Measurements from ENCODE around the gene ZNF845. TPM values are rescaled to one million over a fixed set of nuclear protein-coding genes. Genes with fewer than 3 reads are reported as not detected.
A peak's percentile ranks its signal among the peaks of the same experiment; 100 is the strongest.

The ZNF845 gene
- polyA plus RNA-seq, 2 donors, result 1.7 to 2.2 TPM

DNA sequence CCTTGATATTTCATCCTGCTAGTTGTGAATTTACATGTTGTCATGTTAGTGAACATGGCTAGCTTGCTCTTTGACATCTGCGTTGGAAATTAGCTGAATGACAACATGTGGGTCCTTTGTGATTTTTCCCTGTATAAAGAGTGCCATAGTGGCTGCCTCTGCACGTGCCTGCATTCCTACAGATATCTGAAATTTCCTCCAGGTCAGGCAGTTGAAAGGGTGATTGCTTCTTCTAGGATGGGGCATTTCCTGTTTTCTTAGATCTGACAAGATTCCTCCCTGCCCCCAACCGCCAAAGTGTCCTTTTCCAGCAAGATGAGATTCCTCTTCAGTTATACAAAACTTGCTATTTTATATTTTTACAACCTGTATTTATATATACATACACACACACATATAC, 40.7 kb downstream of the ZNF845 start:
- peaks cover 0 to 33% of the 10 kb centered on the region in 2 donors for H3K9me3 ChIP-seq (ENCODE audit: control insufficient read depth in 2 of 2, insufficient read depth in 1 of 2, low read depth in 1 of 2, low read length in 1 of 2)

DNA sequence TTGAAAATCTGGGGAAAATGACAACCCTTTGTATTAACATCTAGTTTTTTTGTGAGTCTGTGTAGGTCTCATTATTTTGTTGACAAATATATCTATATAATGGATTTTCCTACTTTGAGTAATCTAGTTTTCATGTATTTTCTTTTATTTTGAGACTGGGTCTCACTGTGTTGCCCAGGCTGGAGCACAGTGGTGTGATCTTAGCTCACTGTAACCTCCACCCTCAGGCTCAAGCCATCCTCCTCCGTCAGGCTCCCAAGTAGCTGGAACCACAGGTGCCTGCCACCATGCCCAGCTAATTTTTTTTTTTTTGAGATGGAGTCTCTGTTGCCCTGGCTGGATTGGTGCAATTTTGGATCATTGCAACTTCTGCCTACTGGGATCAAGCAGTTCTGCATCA, 41.2 kb downstream of the ZNF845 start:
- no peak overlapping the region for H3K27ac ChIP-seq (ENCODE audit: low read depth in 2 of 2, low read length in 1 of 2)
- H3K4me1 ChIP-seq (ENCODE audit: control insufficient read depth in 2 of 2, insufficient read depth in 2 of 2, low read length in 1 of 2), result no peaks in the 10 kb centered on the region
- H3K36me3 ChIP-seq (ENCODE audit: control insufficient read depth in 2 of 2, insufficient read depth in 2 of 2, low read length in 1 of 2), result peaks cover 0 to 26% of the 10 kb centered on the region in 2 donors
- no peaks in the 10 kb centered on the region for H3K27me3 ChIP-seq (ENCODE audit: control insufficient read depth in 1 of 2, insufficient read depth in 2 of 2, low read length in 2 of 2)
- 92 to 100% methylated on average over 1 of the region's 1 CpG for WGBS, 2 donors
- H3K4me3 ChIP-seq (ENCODE audit: low read depth in 1 of 2, low read length in 2 of 2), result no peak overlapping the region
- peaks cover 0 to 36% of the 10 kb centered on the region in 2 donors for H3K9me3 ChIP-seq (ENCODE audit: control insufficient read depth in 2 of 2, insufficient read depth in 1 of 2, low read depth in 1 of 2, low read length in 1 of 2)

More for the DNA sequence above, 40.7 kb downstream of the ZNF845 start:
- Histone ChIP-seq H3K27me3 (ENCODE audit: control insufficient read depth in 1 of 2, insufficient read depth in 2 of 2, low read length in 2 of 2) (no peaks in the 10 kb centered on the region), H3K4me3 (ENCODE audit: low read depth in 1 of 2, low read length in 2 of 2) (no peak overlapping the region), H3K4me1 (ENCODE audit: control insufficient read depth in 2 of 2, insufficient read depth in 2 of 2, low read length in 1 of 2) (no peaks in the 10 kb centered on the region), H3K27ac (ENCODE audit: low read depth in 2 of 2, low read length in 1 of 2) (no peak overlapping the region), H3K36me3 (ENCODE audit: control insufficient read depth in 2 of 2, insufficient read depth in 2 of 2, low read length in 1 of 2) (peaks cover 0 to 24% of the 10 kb centered on the region in 2 donors)
- 67 to 77% methylated on average over 3 of the region's 3 CpGs for WGBS, 2 donors

DNA sequence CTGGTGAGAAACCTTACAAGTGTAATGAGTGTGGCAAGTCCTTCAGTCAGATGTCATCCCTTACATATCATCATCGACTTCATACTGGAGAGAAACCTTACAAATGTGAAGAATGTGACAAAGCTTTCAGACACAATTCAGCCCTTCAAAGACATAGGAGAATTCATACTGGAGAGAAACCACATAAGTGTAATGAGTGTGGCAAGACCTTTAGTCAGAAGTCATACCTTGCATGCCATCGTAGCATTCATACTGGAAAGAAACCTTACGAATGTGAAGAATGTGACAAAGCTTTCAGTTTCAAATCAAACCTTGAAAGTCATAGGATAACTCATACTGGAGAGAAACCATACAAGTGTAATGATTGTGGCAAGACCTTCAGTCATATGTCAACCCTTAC, 47.8 kb downstream of the ZNF845 start:
- 97% methylated on average over 3 of the region's 3 CpGs for WGBS, 2 donors
- Histone ChIP-seq H3K27ac (ENCODE audit: low read depth in 2 of 2, low read length in 1 of 2) (no peak overlapping the region), H3K4me1 (ENCODE audit: control insufficient read depth in 2 of 2, insufficient read depth in 2 of 2, low read length in 1 of 2) (no peaks in the 10 kb centered on the region), H3K27me3 (ENCODE audit: control insufficient read depth in 1 of 2, insufficient read depth in 2 of 2, low read length in 2 of 2) (no peaks in the 10 kb centered on the region), H3K36me3 (ENCODE audit: control insufficient read depth in 2 of 2, insufficient read depth in 2 of 2, low read length in 1 of 2) (peaks cover 7 to 18% of the 10 kb centered on the region in 2 donors), H3K4me3 (ENCODE audit: low read depth in 1 of 2, low read length in 2 of 2) (no peak overlapping the region), H3K9me3 (ENCODE audit: control insufficient read depth in 2 of 2, insufficient read depth in 1 of 2, low read depth in 1 of 2, low read length in 1 of 2) (peaks cover 3 to 28% of the 10 kb centered on the region in 2 donors)

DNA sequence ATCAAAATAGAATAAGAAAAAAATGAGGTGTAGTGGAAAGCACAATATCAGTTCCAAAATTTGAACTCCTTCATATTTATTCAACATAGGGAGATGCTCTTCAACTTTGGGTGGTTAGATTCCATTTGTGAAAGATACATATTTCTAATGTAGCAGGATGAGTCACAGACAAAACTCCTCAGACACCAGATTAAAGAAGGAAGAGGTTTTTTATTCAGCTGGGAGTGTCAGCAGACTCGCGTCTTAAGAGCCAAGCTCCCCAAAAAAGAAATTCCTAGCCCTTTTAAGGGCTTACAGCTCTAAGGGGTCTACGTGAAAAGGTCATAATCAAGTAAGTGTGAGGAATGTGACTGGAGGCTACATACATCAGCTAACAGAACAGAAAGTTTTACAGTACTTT, 54.6 kb downstream of the ZNF845 start:
- Histone ChIP-seq H3K27ac (ENCODE audit: low read depth in 2 of 2, low read length in 1 of 2) (no peak overlapping the region), H3K4me1 (ENCODE audit: control insufficient read depth in 2 of 2, insufficient read depth in 2 of 2, low read length in 1 of 2) (no peaks in the 10 kb centered on the region), H3K27me3 (ENCODE audit: control insufficient read depth in 1 of 2, insufficient read depth in 2 of 2, low read length in 2 of 2) (no peaks in the 10 kb centered on the region), H3K9me3 (ENCODE audit: control insufficient read depth in 2 of 2, insufficient read depth in 1 of 2, low read depth in 1 of 2, low read length in 1 of 2) (peaks cover 3 to 20% of the 10 kb centered on the region in 2 donors), H3K36me3 (ENCODE audit: control insufficient read depth in 2 of 2, insufficient read depth in 2 of 2, low read length in 1 of 2) (peaks cover 0 to 3% of the 10 kb centered on the region in 2 donors), H3K4me3 (ENCODE audit: low read depth in 1 of 2, low read length in 2 of 2) (no peak overlapping the region)
- WGBS, 2 donors, result 76 to 78% methylated on average over 3 of the region's 3 CpGs

DNA sequence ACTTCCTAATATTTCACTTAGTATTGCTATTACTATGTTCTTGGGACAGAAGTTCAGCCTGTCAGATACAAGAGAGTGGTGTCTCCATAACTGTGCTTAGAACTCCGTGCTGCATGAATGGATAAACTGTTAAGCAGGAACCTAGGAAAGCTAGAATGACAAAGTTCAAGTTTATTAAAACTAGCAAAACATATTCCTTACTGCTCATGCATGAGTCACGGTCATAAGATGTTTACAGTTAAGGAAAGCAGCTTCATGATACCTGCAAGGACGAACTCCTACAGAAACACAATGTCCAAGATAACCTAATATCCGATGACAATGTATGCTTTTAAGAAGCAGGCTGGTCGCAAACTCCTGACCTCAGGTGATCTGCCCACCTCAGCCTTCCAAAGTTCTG, 55.4 kb downstream of the ZNF845 start:
- Histone ChIP-seq H3K27ac (ENCODE audit: low read depth in 2 of 2, low read length in 1 of 2) (no peak overlapping the region), H3K9me3 (ENCODE audit: control insufficient read depth in 2 of 2, insufficient read depth in 1 of 2, low read depth in 1 of 2, low read length in 1 of 2) (peaks cover 3 to 20% of the 10 kb centered on the region in 2 donors), H3K4me3 (ENCODE audit: low read depth in 1 of 2, low read length in 2 of 2) (no peak overlapping the region), H3K4me1 (ENCODE audit: control insufficient read depth in 2 of 2, insufficient read depth in 2 of 2, low read length in 1 of 2) (no peaks in the 10 kb centered on the region), H3K27me3 (ENCODE audit: control insufficient read depth in 1 of 2, insufficient read depth in 2 of 2, low read length in 2 of 2) (no peaks in the 10 kb centered on the region), H3K36me3 (ENCODE audit: control insufficient read depth in 2 of 2, insufficient read depth in 2 of 2, low read length in 1 of 2) (peaks cover 0 to 3% of the 10 kb centered on the region in 2 donors)
- 90 to 91% methylated on average over 5 of the region's 5 CpGs for WGBS, 2 donors

DNA sequence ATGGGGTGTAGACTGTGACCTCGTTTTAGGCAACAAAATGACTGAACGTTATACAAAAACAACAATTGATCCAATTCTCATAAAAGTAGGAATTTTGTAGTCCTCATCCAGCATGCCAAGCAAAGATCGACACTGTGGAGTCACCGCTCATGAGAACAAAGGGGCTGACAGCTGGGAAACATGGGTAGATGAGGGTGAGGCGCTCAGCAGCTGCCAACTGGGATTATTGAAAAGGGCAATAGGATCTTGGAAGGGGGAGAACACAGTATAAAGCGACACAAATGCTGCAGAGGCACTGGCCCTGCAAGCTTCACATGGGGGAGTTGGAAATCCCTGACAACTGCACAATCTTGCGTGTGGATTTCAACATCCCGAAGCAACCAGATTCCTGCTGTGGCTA, 56.0 kb downstream of the ZNF845 start:
- 64 to 65% methylated on average over 8 of the region's 8 CpGs for WGBS, 2 donors
- Histone ChIP-seq H3K4me3 (ENCODE audit: low read depth in 1 of 2, low read length in 2 of 2) (no peak overlapping the region), H3K4me1 (ENCODE audit: control insufficient read depth in 2 of 2, insufficient read depth in 2 of 2, low read length in 1 of 2) (peaks cover 0 to 3% of the 10 kb centered on the region in 2 donors), H3K9me3 (ENCODE audit: control insufficient read depth in 2 of 2, insufficient read depth in 1 of 2, low read depth in 1 of 2, low read length in 1 of 2) (peaks cover 3 to 18% of the 10 kb centered on the region in 2 donors), H3K27ac (ENCODE audit: low read depth in 2 of 2, low read length in 1 of 2) (no peak overlapping the region), H3K27me3 (ENCODE audit: control insufficient read depth in 1 of 2, insufficient read depth in 2 of 2, low read length in 2 of 2) (no peaks in the 10 kb centered on the region), H3K36me3 (ENCODE audit: control insufficient read depth in 2 of 2, insufficient read depth in 2 of 2, low read length in 1 of 2) (peaks cover 0 to 3% of the 10 kb centered on the region in 2 donors)

DNA sequence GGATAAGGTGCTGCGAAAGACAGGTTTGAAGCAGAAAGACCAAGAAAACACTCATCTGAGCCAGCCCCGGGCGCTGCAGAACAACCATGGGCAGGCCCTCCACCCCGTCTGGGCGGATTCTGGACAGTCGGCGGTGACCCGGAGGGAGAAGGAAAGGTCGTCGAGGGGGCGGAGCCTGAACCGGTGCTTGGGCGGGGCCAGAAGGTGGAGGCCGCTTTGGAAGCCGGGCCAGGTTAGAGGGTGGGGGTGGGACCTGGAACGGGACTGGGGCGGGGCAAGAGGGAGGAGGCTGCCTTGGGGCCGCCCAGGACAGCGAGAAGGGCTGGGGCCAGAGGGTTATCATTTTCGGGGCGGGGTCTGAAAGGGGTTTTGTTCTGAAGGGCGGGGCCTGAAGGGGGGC, 56.4 kb downstream of the ZNF845 start:
- Histone ChIP-seq H3K27me3 (ENCODE audit: control insufficient read depth in 1 of 2, insufficient read depth in 2 of 2, low read length in 2 of 2) (no peaks in the 10 kb centered on the region), H3K4me3 (ENCODE audit: low read depth in 1 of 2, low read length in 2 of 2) (no peak overlapping the region), H3K4me1 (ENCODE audit: control insufficient read depth in 2 of 2, insufficient read depth in 2 of 2, low read length in 1 of 2) (peaks cover 0 to 3% of the 10 kb centered on the region in 2 donors), H3K9me3 (ENCODE audit: control insufficient read depth in 2 of 2, insufficient read depth in 1 of 2, low read depth in 1 of 2, low read length in 1 of 2) (peaks cover 3 to 18% of the 10 kb centered on the region in 2 donors), H3K27ac (ENCODE audit: low read depth in 2 of 2, low read length in 1 of 2) (no peak overlapping the region), H3K36me3 (ENCODE audit: control insufficient read depth in 2 of 2, insufficient read depth in 2 of 2, low read length in 1 of 2) (peaks cover 0 to 3% of the 10 kb centered on the region in 2 donors)
- WGBS, 2 donors, result 38 to 41% methylated on average over 22 of the region's 22 CpGs

DNA sequence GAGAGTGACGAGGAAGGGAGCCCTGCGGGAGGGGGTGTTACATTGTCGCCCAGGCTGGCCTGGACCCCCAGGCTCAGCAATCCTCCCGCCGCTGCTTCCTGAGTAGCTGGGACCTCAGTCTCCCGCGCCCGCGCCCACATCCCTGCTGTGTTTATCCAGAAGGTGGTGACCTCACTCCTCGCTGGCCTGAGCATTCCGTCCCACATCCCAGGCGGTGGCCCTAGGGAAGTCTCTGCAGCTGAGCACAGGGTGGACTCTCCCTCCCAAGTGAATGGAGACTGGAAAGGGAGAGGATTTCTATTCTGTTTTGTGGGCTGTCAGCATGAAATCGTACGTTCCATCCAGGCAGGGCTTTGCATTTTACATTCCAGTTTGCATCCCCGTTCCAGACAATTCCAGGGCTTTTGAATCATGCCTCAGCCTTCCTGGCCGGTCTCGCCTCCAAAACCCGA, 61.0 kb downstream of the ZNF845 start:
- Histone ChIP-seq H3K4me3 (ENCODE audit: low read depth in 1 of 2, low read length in 2 of 2) (peak overlapping the region; percentile 37 to 81), H3K9me3 (ENCODE audit: control insufficient read depth in 2 of 2, insufficient read depth in 1 of 2, low read depth in 1 of 2, low read length in 1 of 2) (peaks cover 3 to 7% of the 10 kb centered on the region in 2 donors), H3K27me3 (ENCODE audit: control insufficient read depth in 1 of 2, insufficient read depth in 2 of 2, low read length in 2 of 2) (no peaks in the 10 kb centered on the region), H3K27ac (ENCODE audit: low read depth in 2 of 2, low read length in 1 of 2) (peak overlapping the region; percentile 74 to 76), H3K36me3 (ENCODE audit: control insufficient read depth in 2 of 2, insufficient read depth in 2 of 2, low read length in 1 of 2) (peaks cover 0 to 2% of the 10 kb centered on the region in 2 donors), H3K4me1 (ENCODE audit: control insufficient read depth in 2 of 2, insufficient read depth in 2 of 2, low read length in 1 of 2) (peaks cover 0 to 3% of the 10 kb centered on the region in 2 donors)
- WGBS, 2 donors, result 12 to 14% methylated on average over 18 of the region's 18 CpGs

DNA sequence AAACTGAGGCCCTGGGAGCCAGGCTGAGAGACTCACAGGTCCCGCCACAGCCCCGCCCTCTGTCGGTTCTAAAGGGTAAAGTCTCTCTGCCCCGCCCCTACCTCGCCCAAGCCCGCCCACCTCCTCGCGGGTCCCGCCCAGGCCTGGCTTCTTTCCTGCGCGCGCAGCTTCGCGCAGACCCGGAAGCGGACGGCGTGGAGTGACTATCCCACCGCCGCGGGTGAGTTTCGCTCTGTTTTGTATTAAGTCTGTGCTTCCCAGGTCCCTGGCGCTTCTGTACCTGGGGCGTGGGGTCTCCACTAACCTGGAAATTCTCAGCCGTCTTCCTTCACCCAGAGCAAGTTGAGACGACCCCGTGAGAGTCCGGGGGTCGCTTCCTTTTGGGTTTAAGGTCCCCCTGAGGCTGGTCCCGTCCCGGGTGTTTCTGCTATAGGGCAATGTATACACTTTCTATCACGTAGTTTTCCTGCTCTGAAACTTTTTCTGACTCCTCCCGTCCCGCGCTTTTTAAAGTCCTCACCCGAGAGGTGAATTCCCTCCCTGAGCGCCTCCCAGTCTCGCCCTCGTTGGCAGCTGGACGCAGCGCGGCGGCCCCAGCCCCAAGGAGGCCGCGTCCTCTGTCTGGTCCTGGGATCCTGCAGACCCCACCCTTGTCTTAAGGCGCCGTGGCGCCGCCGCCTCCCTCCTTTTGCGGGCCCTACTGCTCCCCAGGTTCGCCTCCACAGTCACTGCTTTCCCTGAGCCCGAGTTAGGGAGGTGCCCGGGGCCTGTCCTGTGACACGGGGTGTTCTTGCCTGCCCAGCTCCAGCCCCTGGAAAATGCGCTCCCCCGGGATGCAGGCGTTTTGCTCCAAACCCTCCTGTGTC, 61.7 kb downstream of the ZNF845 start, which contains the start of gene ZNF765:
Gene ZNF765 (plus strand): TSS at position 176 of the 866 bp plus-strand sequence. CDS start 2,867 bp downstream, outside the sequence.
- Histone ChIP-seq H3K4me1 (ENCODE audit: control insufficient read depth in 2 of 2, insufficient read depth in 2 of 2, low read length in 1 of 2) (peaks cover 0 to 3% of the 10 kb centered on the region in 2 donors), H3K4me3 (ENCODE audit: low read depth in 1 of 2, low read length in 2 of 2) (peak within 1 kb of the TSS; percentile 53 to 81), H3K36me3 (ENCODE audit: control insufficient read depth in 2 of 2, insufficient read depth in 2 of 2, low read length in 1 of 2) (peaks cover 0 to 2% of the 10 kb centered on the region in 2 donors), H3K27me3 (ENCODE audit: control insufficient read depth in 1 of 2, insufficient read depth in 2 of 2, low read length in 2 of 2) (no peaks in the 10 kb centered on the region), H3K9me3 (ENCODE audit: control insufficient read depth in 2 of 2, insufficient read depth in 1 of 2, low read depth in 1 of 2, low read length in 1 of 2) (peaks cover 2 to 3% of the 10 kb centered on the region in 2 donors), H3K27ac (ENCODE audit: low read depth in 2 of 2, low read length in 1 of 2) (peak within 1 kb of the TSS; percentile 77 to 85)
- WGBS, 2 donors, result 0 to 1% methylated on average over 58 of the region's 58 CpGs

Data from esophagus (tissue), 2 donors.